Esophagus squamous epithelium (tissue), 4 donors: ENCODE data around the gene RTN4R.
"Not testable (repeated sequence)": the region's sequence is repeated elsewhere in the genome, so short reads cannot be mapped to it uniquely, and the experiment has no call there.

ENCODE experiments used
- CTCF ChIP-seq, 6 experiments: fragments of 450-650 bp in 4 of 6; fragments of 200-600 bp in 2 of 6; sonication (generic) in 2 of 6; IDR thresholded peaks; one replicate each; pipeline ENCODE4 v1.5.1; 2016 to 2019; ENCODE audit warnings: antibody characterized with exemption in 6 of 6, mild to moderate bottlenecking in 4 of 6, moderate library complexity in 4 of 6
- POLR2A ChIP-seq, 4 donors: fragments of 450-650 bp; IDR thresholded peaks; one replicate each; pipeline ENCODE4 v1.6.1; 2017; ENCODE audit warnings: antibody characterized with exemption in 4 of 4, mild to moderate bottlenecking in 4 of 4, moderate library complexity in 3 of 4

DNA sequence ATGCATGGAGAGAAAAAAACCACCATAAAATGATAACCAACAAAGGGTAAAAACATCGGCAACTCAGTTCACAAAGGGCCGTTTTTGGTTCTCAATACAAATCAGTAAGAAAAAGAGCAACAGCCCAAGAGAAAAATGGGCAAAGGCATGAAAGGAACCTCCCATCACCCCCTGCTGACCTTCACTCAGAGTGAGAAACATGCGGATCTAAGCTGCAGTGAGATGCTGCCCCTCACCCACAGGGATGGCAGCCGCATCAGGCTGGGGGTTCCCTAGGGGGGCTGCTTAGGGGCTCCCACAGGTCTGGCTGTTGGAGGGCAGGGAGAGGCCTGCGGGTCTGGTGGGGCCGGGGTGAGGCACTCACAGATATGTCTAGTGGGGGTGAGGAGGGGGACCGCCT is 7.2 kb upstream of the RTN4R start:
- not testable (repeated sequence) for TF ChIP-seq CTCF, POLR2A (IDR thresholded peaks at IDR 0.05)
